ENCODE data around the gene CTIF. TPM values are rescaled to one million over a fixed set of nuclear protein-coding genes. Genes with fewer than 3 reads are reported as not detected.

Gene CTIF
- total RNA-seq, 1 experiment from 2014 or later: 5.8 TPM

GRCh38 chr18:48545757-48546321 is 7.0 kb downstream of the CTIF start:
- H3K9me2 ChIP-seq (replicated peaks; ENCODE audit: low read length): no peaks in the 10 kb centered on the region
- peaks cover 18% of the 10 kb centered on the region; the same call in 1 of the 2 replicates for H3K4me1 ChIP-seq (ENCODE audit: insufficient read depth, low read length)
- H3K4me2 ChIP-seq (ENCODE audit: low read length): no peak overlapping the region
- H3K79me2 ChIP-seq (ENCODE audit: low read length): peaks cover 4% of the 10 kb centered on the region; the same call in 1 of the 2 replicates
- no peaks in the 10 kb centered on the region for H4K20me1 ChIP-seq (ENCODE audit: low read length)
- no peaks in the 10 kb centered on the region for H3F3A ChIP-seq (ENCODE audit: low read length, unreplicated experiment)
- no peaks in the 10 kb centered on the region for H3K36me3 ChIP-seq (ENCODE audit: low read depth, low read length)
- H3K4me3 ChIP-seq (ENCODE audit: low read length): no peak overlapping the region
- H3K9me3 ChIP-seq (ENCODE audit: low read length): no peaks in the 10 kb centered on the region
- ChIA-PET CTCF (no interaction called here), POLR2A (ENCODE audit: unreplicated experiment) (no interaction called here)
- no TSS peak for BruUV-seq (replicated peaks)
- intact Hi-C loops (cut with micrococcal nuclease): loop anchor here (10.0 kb wide), 1 partner anchor 71 kb away; no protein-coding TSS in a partner anchor
- DNase-seq (no peak), ATAC-seq (no peak)
- H2AFZ ChIP-seq (ENCODE audit: low read length): no peak overlapping the region
- no peak overlapping the region for H3K9ac ChIP-seq (ENCODE audit: low read length)
- H3K27ac ChIP-seq (ENCODE audit: low read length): no peak overlapping the region
- no peaks in the 10 kb centered on the region for H3K27me3 ChIP-seq (ENCODE audit: low read length)
- TF ChIP-seq CTCF (conservative IDR thresholded peaks at IDR 0.05; ENCODE audit: low read depth, low read length) (no peak), EZH2phosphoT487 (IDR thresholded peaks at IDR 0.05; ENCODE audit: borderline replicate concordance, low read length) (no peak), EZH2 (IDR thresholded peaks at IDR 0.05; ENCODE audit: low read length, unreplicated experiment) (no peak)

GRCh38 chr18:48546396-48546795 is 7.6 kb downstream of the CTIF start:
- POLR2A ChIA-PET (ENCODE audit: unreplicated experiment): no interaction called here
- DNase-seq (no peak), ATAC-seq (no peak)
- Histone ChIP-seq H3K4me1 (ENCODE audit: insufficient read depth, low read length) (peaks cover 18% of the 10 kb centered on the region; the same call in 1 of the 2 replicates), H3F3A (ENCODE audit: low read length, unreplicated experiment) (no peaks in the 10 kb centered on the region), H4K20me1 (ENCODE audit: low read length) (no peaks in the 10 kb centered on the region), H3K9ac (ENCODE audit: low read length) (no peak overlapping the region), H3K9me2 (replicated peaks; ENCODE audit: low read length) (no peaks in the 10 kb centered on the region), H2AFZ (ENCODE audit: low read length) (no peak overlapping the region), H3K4me3 (ENCODE audit: low read length) (no peak overlapping the region), H3K9me3 (ENCODE audit: low read length) (no peaks in the 10 kb centered on the region), H3K27me3 (ENCODE audit: low read length) (no peaks in the 10 kb centered on the region), H3K4me2 (ENCODE audit: low read length) (no peak overlapping the region), H3K79me2 (ENCODE audit: low read length) (peaks cover 4% of the 10 kb centered on the region; the same call in 1 of the 2 replicates), H3K27ac (ENCODE audit: low read length) (no peak overlapping the region), H3K36me3 (ENCODE audit: low read depth, low read length) (no peaks in the 10 kb centered on the region)
- CTCF ChIA-PET: no interaction called here
- TF ChIP-seq EZH2phosphoT487 (IDR thresholded peaks at IDR 0.05; ENCODE audit: borderline replicate concordance, low read length): no peak
- no peak for TF ChIP-seq EZH2 (IDR thresholded peaks at IDR 0.05; ENCODE audit: low read length, unreplicated experiment)
- TF ChIP-seq CTCF (conservative IDR thresholded peaks at IDR 0.05; ENCODE audit: low read depth, low read length): no peak
- intact Hi-C loops (cut with micrococcal nuclease): loop anchor here (10.0 kb wide), 1 partner anchor 72 kb away; no protein-coding TSS in a partner anchor
- BruUV-seq (replicated peaks): no TSS peak

- intact Hi-C loops (cut with micrococcal nuclease): loop anchor here (10.0 kb wide), 1 partner anchor 73 kb away; no protein-coding TSS in a partner anchor
- ChIA-PET CTCF (no interaction called here), POLR2A (ENCODE audit: unreplicated experiment) (no interaction called here)
- Histone ChIP-seq H3F3A (ENCODE audit: low read length, unreplicated experiment) (no peaks in the 10 kb centered on the region), H3K9ac (ENCODE audit: low read length) (no peak overlapping the region), H3K36me3 (ENCODE audit: low read depth, low read length) (no peaks in the 10 kb centered on the region), H3K4me1 (ENCODE audit: insufficient read depth, low read length) (peaks cover 10% of the 10 kb centered on the region; the same call in 1 of the 2 replicates), H3K9me3 (ENCODE audit: low read length) (no peaks in the 10 kb centered on the region), H3K4me2 (ENCODE audit: low read length) (no peak overlapping the region), H3K9me2 (replicated peaks; ENCODE audit: low read length) (no peaks in the 10 kb centered on the region), H4K20me1 (ENCODE audit: low read length) (no peaks in the 10 kb centered on the region), H3K27ac (ENCODE audit: low read length) (no peak overlapping the region), H3K27me3 (ENCODE audit: low read length) (no peaks in the 10 kb centered on the region), H3K79me2 (ENCODE audit: low read length) (no peaks in the 10 kb centered on the region), H2AFZ (ENCODE audit: low read length) (no peak overlapping the region), H3K4me3 (ENCODE audit: low read length) (no peak overlapping the region)
- no peak for TF ChIP-seq EZH2 (IDR thresholded peaks at IDR 0.05; ENCODE audit: low read length, unreplicated experiment)
- no peak for TF ChIP-seq EZH2phosphoT487 (IDR thresholded peaks at IDR 0.05; ENCODE audit: borderline replicate concordance, low read length)
- TF ChIP-seq CTCF (conservative IDR thresholded peaks at IDR 0.05; ENCODE audit: low read depth, low read length): no peak
- ATAC-seq (no peak), DNase-seq (no peak)
- no TSS peak for BruUV-seq (replicated peaks)
These were observed 8.7 kb downstream of the CTIF start for GRCh38 chr18:48547531-48547981.
